ENCODE measurements around the gene SLC29A2. TPM values are rescaled to one million over a fixed set of nuclear protein-coding genes. Genes with fewer than 3 reads are reported as not detected.

SLC29A2 gene
- total and polyA plus RNA-seq, 2 of the 8 experiments (the other 6 are each of a cell fraction or from before 2014, with no cell fraction given) = 29.3 to 31.6 TPM

GRCh38 chr11:66324664-66325063 is 46.9 kb downstream of the SLC29A2 start:
- no peak overlapping the region for H2BK120ac ChIP-seq (replicated peaks; ENCODE audit: low read depth, low read length)
- peak overlapping the region; percentile 75 for H4K8ac ChIP-seq (ENCODE audit: extremely low read depth, insufficient read depth, low read length)
- H4K91ac ChIP-seq (replicated peaks; ENCODE audit: insufficient read length, low read length) = peak overlapping the region; percentile 41
- no peaks in the 10 kb centered on the region for H3K36me3 ChIP-seq (ENCODE audit: control insufficient read depth in 2 of 4, insufficient read depth in 4 of 4, low read length in 3 of 4)
- H3K4ac ChIP-seq (replicated peaks; ENCODE audit: insufficient read length, low read depth, low read length) = no peak overlapping the region
- FAIRE-seq = no peak
- no peak overlapping the region for H3K23ac ChIP-seq (ENCODE audit: insufficient read length)
- DNase-seq (ENCODE audit: low read depth in 1 of 2, low spot score in 2 of 2) = no peak
- ChIA-PET CTCF (ENCODE audit: partially characterized antibody) (interaction anchor here (1.2 to 4.0 kb wide), 3 partner anchors 12 to 39 kb away, joined by 3 to 73 read pairs (median 6); no protein-coding TSS in a partner anchor), POLR2A (ENCODE audit: partially characterized antibody) (interaction anchor here (1.2 to 2.2 kb wide), 2 partner anchors 11 to 13 kb away, joined by 3 to 6 read pairs; no protein-coding TSS in a partner anchor)
- H2BK15ac ChIP-seq (ENCODE audit: low read length) = peak overlapping the region; percentile 12; the same call in 1 of the 2 replicates
- peaks cover 3% of the 10 kb centered on the region; the same call in 1 of the 2 replicates for H3K23me2 ChIP-seq (ENCODE audit: low read depth, low read length)
- H2BK12ac ChIP-seq (ENCODE audit: low read depth, low read length) = 0 out of 2 replicates have a peak overlapping the region, but pooled peaks have one; percentile 5
- no peak overlapping the region for H3K27ac ChIP-seq (ENCODE audit: low read depth, low read length)
- peaks cover 0 to 7% (median 6%) of the 10 kb centered on the region in 4 experiments; a peak in 3 of 7 replicates for H3K27me3 ChIP-seq (replicated peaks in 1 of 4; ENCODE audit: control insufficient read depth in 3 of 4, extremely low read depth in 1 of 4, insufficient read depth in 3 of 4, low read length in 3 of 4)
- H3K56ac ChIP-seq (replicated peaks; ENCODE audit: insufficient read length, low read depth, low read length) = no peak overlapping the region
- H3K14ac ChIP-seq (ENCODE audit: insufficient read length) = no peak overlapping the region
- no peaks in the 10 kb centered on the region for H3K79me2 ChIP-seq (ENCODE audit: control insufficient read depth in 1 of 2, insufficient read depth in 2 of 2, low read length in 2 of 2)
- no peak overlapping the region for H2AFZ ChIP-seq (ENCODE audit: low read length)
- H2AK5ac ChIP-seq (ENCODE audit: low read depth, low read length) = no peak overlapping the region
- TF ChIP-seq EZH2 (IDR thresholded peaks at IDR 0.05; ENCODE audit: low read depth, low read length, severe bottlenecking) = no peak
- peak; percentile 37 for TF ChIP-seq ASH2L (IDR thresholded peaks at IDR 0.05; ENCODE audit: low read length)
- WGBS, 2 experiments (ENCODE audit: extremely low coverage in 1 of 2, insufficient coverage in 1 of 2, insufficient read length in 1 of 2, insufficient replicate concordance in 2 of 2, low coverage in 1 of 2, low lambda C conversion rate in 2 of 2, missing lambda C conversion rate in 1 of 2) = 79% methylated on average over 9 of the region's 10 CpGs; no CpG with 5 or more reads in 1 of the 2 experiments
- no peak overlapping the region for H3K4me2 ChIP-seq (ENCODE audit: insufficient read depth in 1 of 2, low read depth in 2 of 2, low read length in 2 of 2)
- H2BK20ac ChIP-seq (ENCODE audit: low read length) = no peak overlapping the region; the same call in 1 of the 2 replicates
- H4K20me1 ChIP-seq (replicated peaks in 1 of 2; ENCODE audit: control insufficient read depth in 1 of 2, insufficient read depth in 2 of 2, low read length in 2 of 2) = no peaks in the 10 kb centered on the region
- H3K79me1 ChIP-seq (ENCODE audit: low read depth, low read length) = no peaks in the 10 kb centered on the region
- no peak overlapping the region for H3K4me3 ChIP-seq (ENCODE audit: extremely low read depth in 1 of 4, insufficient read depth in 2 of 4, low read depth in 3 of 4, low read length in 4 of 4)
- H2BK5ac ChIP-seq (ENCODE audit: low read depth, low read length) = peak overlapping the region; percentile 76
- H3K9me3 ChIP-seq (ENCODE audit: insufficient read depth in 2 of 2, low read depth in 1 of 2, low read length in 1 of 2) = no peaks in the 10 kb centered on the region
- no peak overlapping the region; the same call in 1 of the 2 replicates for H3K18ac ChIP-seq (ENCODE audit: extremely low read depth, low read length)
- H3K4me1 ChIP-seq (replicated peaks in 1 of 4; ENCODE audit: control insufficient read depth in 3 of 4, insufficient read depth in 4 of 4, low read length in 3 of 4) = peaks cover 5 to 13% (median 8%) of the 10 kb centered on the region in 4 experiments; a peak in 6 of 7 replicates
- H3K9ac ChIP-seq (replicated peaks in 1 of 4; ENCODE audit: extremely low read depth in 1 of 4, low read depth in 3 of 4, low read length in 3 of 4) = no peak overlapping the region; a peak in 1 of 7 replicates
- no peak overlapping the region for H4K5ac ChIP-seq (ENCODE audit: insufficient read length, low read depth, low read length)
